K562 (cell line): Measurements from ENCODE around the gene KMT5B. TPM values are rescaled to one million over a fixed set of nuclear protein-coding genes. Genes with fewer than 3 reads are reported as not detected.

Source experiments
- ATAC-seq: fragments of 200-7000 bp; cut with Tn5 transposase; 3 replicates; pipeline ENCODE4 v1.9.1; 2020; ENCODE audit warnings: moderate library complexity
- BruUV-seq: library from RNA; stranded (reverse); fragments of 400-500 nt; replicated peaks from 2 replicates; lab custom pipeline; 2021; lab: Mats Ljungman, UMichigan
- CTCF ChIA-PET: fragments of 300-600 bp; formaldehyde crosslinking; extraction: SDS; loops from one replicate; lab custom pipeline; 2021; ENCODE audit warnings: low intra/inter-chr PET ratio; lab: Yijun Ruan, JAX
- POLR2A ChIA-PET: fragments of 300-600, 350-650 bp; sonication (Branson Sonifier 250); formaldehyde crosslinking; extraction: SDS; loops from one replicate; lab custom pipeline; 2021; ENCODE audit warnings: antibody characterized with exemption, inconsistent platforms; lab: Yijun Ruan, JAX
- DNase-seq, 4 experiments: peaks; one replicate each; pipeline versions ENCODE4 v3.0.0 to v3.0.0-alpha.2; 2011 to 2018; ENCODE audit warnings: low spot score in 3 of 4, mixed read lengths in 3 of 4; ENCODE audit errors: extremely low read depth in 1 of 4
- FAIRE-seq: peaks from 2 replicates; lab custom pipeline; 2011; peaks lifted over from hg19 to GRCh38; lab: Jason Lieb, UNC
- H2AFZ ChIP-seq: 2 replicates; pipeline ENCODE4 v1.6.0; 2011; ENCODE audit warnings: low read depth, low read length, control low read depth, inconsistent platforms
- H3K27ac ChIP-seq: fragments of 200-600 bp; 3 replicates; pipeline ENCODE4 v1.8.0; 2011; ENCODE audit warnings: low read depth, mild to moderate bottlenecking, control low read depth, inconsistent platforms, low read length, moderate library complexity, mixed read lengths; ENCODE audit errors: extremely low read depth
- H3K27me3 ChIP-seq, 2 experiments: fragments of 300-600 bp in 1 of 2; 2 replicates in 1 of 2; 3 replicates in 1 of 2; pipeline versions ENCODE4 v1.6.0 to v1.8.0; 2011; ENCODE audit warnings: inconsistent platforms in 2 of 2, low read length in 2 of 2, mild to moderate bottlenecking in 1 of 2, mixed read lengths in 1 of 2, moderate library complexity in 1 of 2; ENCODE audit not compliant: control insufficient read depth in 2 of 2, insufficient read depth in 2 of 2
- H3K36me3 ChIP-seq: fragments of 300-600 bp; 3 replicates; pipeline ENCODE4 v1.8.0; 2011; ENCODE audit warnings: mild to moderate bottlenecking, low read length, inconsistent platforms; ENCODE audit not compliant: control insufficient read depth, insufficient read depth
- H3K4me1 ChIP-seq, 2 experiments: fragments of 200-600 bp in 1 of 2; replicated peaks in 1 of 2; 2 replicates in 1 of 2; 3 replicates in 1 of 2; pipeline versions ENCODE4 v1.5.1 to v1.8.0; 2011; ENCODE audit warnings: inconsistent platforms in 2 of 2, low read length in 2 of 2, mild to moderate bottlenecking in 1 of 2, mixed read lengths in 1 of 2, moderate library complexity in 1 of 2; ENCODE audit not compliant: control insufficient read depth in 2 of 2, insufficient read depth in 2 of 2
- H3K4me2 ChIP-seq: 2 replicates; pipeline ENCODE4 v1.6.1; 2011; ENCODE audit warnings: low read length, control low read depth, inconsistent platforms, mixed read lengths; ENCODE audit not compliant: insufficient read depth
- H3K4me3 ChIP-seq: fragments of 200-600 bp; sonication (generic), shearing (Covaris generic); 2 replicates; pipeline ENCODE4 v1.5.1; 2016; ENCODE audit warnings: control low read depth, inconsistent platforms
- H3K79me2 ChIP-seq: fragments of 200-600 bp; 3 replicates; pipeline ENCODE4 v1.8.0; 2011; ENCODE audit warnings: low read length, inconsistent platforms; ENCODE audit not compliant: control insufficient read depth, insufficient read depth
- H3K9ac ChIP-seq, 2 experiments: 2 replicates each; pipeline versions ENCODE4 v1.6.0 to v1.6.1; 2011; ENCODE audit warnings: low read depth in 2 of 2, low read length in 2 of 2, control low read depth in 1 of 2, inconsistent platforms in 1 of 2, mild to moderate bottlenecking in 1 of 2, mixed read lengths in 1 of 2; ENCODE audit not compliant: insufficient read depth in 1 of 2
- H3K9me1 ChIP-seq: one replicate; pipeline ENCODE4 v1.6.0; 2011; ENCODE audit warnings: inconsistent platforms, mild to moderate bottlenecking, low read length, moderate library complexity; ENCODE audit not compliant: control insufficient read depth, insufficient read depth
- H3K9me3 ChIP-seq: replicated peaks from 2 replicates; pipeline ENCODE4 v1.5.1; 2011; ENCODE audit warnings: low read depth, low read length, inconsistent platforms; ENCODE audit not compliant: control insufficient read depth, insufficient read depth
- H4K20me1 ChIP-seq: replicated peaks from 2 replicates; pipeline ENCODE4 v1.6.1; 2011; ENCODE audit warnings: low read length, inconsistent platforms, mixed read lengths; ENCODE audit not compliant: control insufficient read depth, insufficient read depth
- ATF7 ChIP-seq: fragments of 450-650 bp; IDR thresholded peaks from 2 replicates; pipeline ENCODE4 v1.7.1; 2014; ENCODE audit warnings: mild to moderate bottlenecking, moderate library complexity
- CBX3 ChIP-seq, 2 experiments: IDR thresholded peaks; 1 replicate in 1 of 2; 2 replicates in 1 of 2; pipeline ENCODE4 v1.6.1; 2012; ENCODE audit warnings: inconsistent platforms in 2 of 2, low read length in 2 of 2, borderline replicate concordance in 1 of 2, control low read depth in 1 of 2
- CBX5 ChIP-seq: IDR thresholded peaks from 2 replicates; pipeline ENCODE4 v1.6.1; 2014; ENCODE audit warnings: low read depth, borderline replicate concordance
- KAT7 ChIP-seq: sonication (generic); formaldehyde crosslinking; IDR thresholded peaks from 2 replicates; pipeline ENCODE4 v1.8.0; 2022; ENCODE audit warnings: missing genetic modification reagents, mild to moderate bottlenecking, borderline replicate concordance
- KDM1A ChIP-seq, 2 experiments: fragments of 450-650 bp; IDR thresholded peaks; 2 replicates each; pipeline ENCODE4 v1.6.1; 2016; ENCODE audit warnings: mild to moderate bottlenecking in 2 of 2
- LEF1 ChIP-seq: fragments of 450-650 bp; IDR thresholded peaks from 2 replicates; pipeline ENCODE4 v1.6.1; 2016; ENCODE audit warnings: mild to moderate bottlenecking
- RBM14 ChIP-seq: fragments of 200-400 bp; formaldehyde crosslinking; IDR thresholded peaks from 2 replicates; pipeline ENCODE4 v1.6.1; 2018; ENCODE audit warnings: low read depth, mild to moderate bottlenecking, low read length, moderate library complexity, borderline replicate concordance; ENCODE audit not compliant: insufficient read depth
- SAP30 ChIP-seq: fragments of 200-600 bp; sonication (generic); IDR thresholded peaks from 2 replicates; pipeline ENCODE4 v1.6.1; 2012; ENCODE audit warnings: borderline replicate concordance, low read depth, mild to moderate bottlenecking, moderate library complexity, low read length, control low read depth, inconsistent platforms; ENCODE audit not compliant: insufficient read depth, poor library complexity, severe bottlenecking
- SRSF9 ChIP-seq: fragments of 200-400 bp; formaldehyde crosslinking; IDR thresholded peaks from 2 replicates; pipeline ENCODE4 v1.6.1; 2017; ENCODE audit warnings: low read depth, low read length, borderline replicate concordance
- TCF3 ChIP-seq: sonication (generic); formaldehyde crosslinking; IDR thresholded peaks from 2 replicates; pipeline ENCODE4 v1.4.0; 2020; ENCODE audit warnings: mild to moderate bottlenecking, missing genetic modification reagents
- TRIM24 ChIP-seq, 2 experiments: fragments of 450-650 bp; IDR thresholded peaks; 2 replicates each; pipeline ENCODE4 v1.6.1; 2016
- TRIM28 ChIP-seq: fragments of 450-650 bp; IDR thresholded peaks from 2 replicates; pipeline ENCODE4 v1.6.1; 2017
- ZNF551 ChIP-seq: fragments of 250-450 bp; sonication (Bioruptor Pico); IDR thresholded peaks from 2 replicates; pipeline ENCODE4 v1.5.0; 2021; ENCODE audit warnings: mild to moderate bottlenecking, moderate library complexity
- WGBS: fragments of 100-300 bp; shearing (Covaris generic); methylation state at CpG from one replicate; pipeline ENCODE4 v1.1.6; 2016; ENCODE audit warnings: low coverage, mixed read lengths; ENCODE audit not compliant: insufficient coverage; ENCODE audit errors: missing lambda C conversion rate; 5-methylcytosine and 5-hydroxymethylcytosine counted together
- in situ Hi-C: fragments of 300-500 bp; cut with MboI; formaldehyde crosslinking; loops from 4 replicates; pipeline ENCODE4 v1.15.0; 2018; ENCODE audit warnings: inconsistent platforms, mixed read lengths
- intact Hi-C: fragments of 100-400 bp; cut with micrococcal nuclease; formaldehyde crosslinking; loops from 2 replicates; pipeline ENCODE4 v1.14.2; 2022
- polyA plus RNA-seq, 8 experiments: library from polyadenylated mRNA; depleted of rRNA in 4 of 8; stranded (reverse) in 5 of 8; unstranded in 3 of 8; fragments of >200 nt; fragmentation: Nextera tagmentation in 2 of 8; fragmentation: Illumina TruSeq in 1 of 8; extraction: Ambion mirVana in 2 of 8; extraction: Trizol in 1 of 8; gene quantifications; 2 replicates each; pipeline versions ENCODE4 v1.2.1 to v1.2.3, GENCODE V29; 2011 to 2014; ENCODE audit warnings: inconsistent platforms in 1 of 8, missing spikeins in 1 of 8
- total RNA-seq, 7 experiments: library from RNA; depleted of rRNA in 6 of 7; stranded (reverse); fragments of >200 nt in 6 of 7; fragmentation: Illumina TruSeq in 2 of 7; extraction: Trizol in 2 of 7; gene quantifications; 2 replicates each; pipeline versions ENCODE4 v1.2.1 to v1.2.3, GENCODE V29; 2011 to 2021; ENCODE audit warnings: low replicate concordance in 1 of 7
- TF ChIP-seq, protein P1 (sequence below), 2 experiments: fragments of 450-650 bp in 1 of 2; sonication (generic) in 1 of 2; formaldehyde crosslinking; conservative IDR thresholded peaks; 2 replicates each; pipeline versions ENCODE4 v1.4.0 to v1.8.1; 2020 to 2022; ENCODE audit warnings: mild to moderate bottlenecking in 1 of 2, missing genetic modification reagents in 1 of 2
- TF ChIP-seq, protein P2 (sequence below): IDR thresholded peaks from 2 replicates; pipeline ENCODE4 v1.6.1; 2014; ENCODE audit warnings: antibody characterized with exemption
- TF ChIP-seq, protein P3 (sequence below): fragments of 250-450 bp; sonication (Bioruptor Pico); IDR thresholded peaks from 2 replicates; pipeline ENCODE4 v1.6.1; 2021; ENCODE audit warnings: mild to moderate bottlenecking
- TF ChIP-seq, protein P4 (sequence below): fragments of 250-450 bp; sonication (Bioruptor Pico); IDR thresholded peaks from 2 replicates; pipeline ENCODE4 v1.8.0; 2021; ENCODE audit warnings: moderate library complexity, mild to moderate bottlenecking, inconsistent platforms

Gene KMT5B
- total and polyA plus RNA-seq, 9 of the 15 experiments (the other 6 are each of a cell fraction or from before 2014, with no cell fraction given): 7.3 to 27.3 (median 20.9) TPM

DNA sequence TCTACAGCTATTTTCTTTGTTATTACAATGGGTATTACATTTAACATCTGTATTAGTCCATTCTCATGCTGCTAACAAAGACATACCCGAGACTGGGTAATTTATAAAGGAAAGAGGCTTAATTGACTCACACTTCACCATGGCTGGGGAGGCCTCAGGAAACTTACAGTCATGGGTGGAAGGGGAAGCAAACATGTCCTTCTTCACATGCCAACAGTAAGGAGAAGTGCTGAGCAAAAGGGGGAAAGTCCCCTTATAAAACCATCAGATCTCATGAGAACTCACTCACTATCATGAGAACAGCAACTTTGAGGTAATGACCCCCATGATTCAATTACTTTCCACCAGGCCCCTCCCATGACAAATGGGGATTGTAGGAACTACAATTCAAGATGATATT lies 16.5 kb upstream of the KMT5B start:
- Histone ChIP-seq H3K9me3 (peaks cover 4% of the 10 kb centered on the region; the same call in 1 of the 2 replicates), H2AFZ (no peak overlapping the region), H3K9me1 (no peaks in the 10 kb centered on the region), H4K20me1 (no peaks in the 10 kb centered on the region), H3K9ac (no peak overlapping the region), H3K79me2 (no peaks in the 10 kb centered on the region), H3K27me3 (peaks cover 0 to 20% of the 10 kb centered on the region in 2 experiments; a peak in 3 of 5 replicates), H3K27ac (no peak overlapping the region), H3K4me3 (no peak overlapping the region), H3K4me1 (peaks cover 0 to 2% of the 10 kb centered on the region in 2 experiments; a peak in 1 of 5 replicates), H3K4me2 (no peak overlapping the region), H3K36me3 (no peaks in the 10 kb centered on the region)
- ATAC-seq (no peak), DNase-seq (no peak), FAIRE-seq (no peak)
- POLR2A ChIA-PET: no interaction called here
- 0% methylated on average over 1 of the region's 1 CpG for WGBS
- no TSS peak for BruUV-seq
- CTCF ChIA-PET: interaction anchor here (0.7 kb wide), 1 partner anchor 354 kb away, joined by 3 read pairs; no protein-coding TSS in a partner anchor
- in situ Hi-C loops (no loop called here), intact Hi-C loops (no loop called here)
- TF ChIP-seq ATF7 (no peak), TRIM24 (IDR thresholded peaks at IDR 0.05) (0 out of 4 replicates have a peak, but pooled peaks of 1 of the 2 experiments have one; percentile 31), LEF1 (no peak), SAP30 (no peak), CBX3 (IDR thresholded peaks at IDR 0.05; ENCODE audit: borderline replicate concordance in 1 of 2, low read length in 2 of 2) (peak in 1 of 2 experiments; percentile 71; a peak in 1 of 3 replicates), CBX5 (0 out of 2 replicates have a peak, but pooled peaks have one; percentile 26), TCF3 (no peak), RBM14 (no peak), TRIM28 (0 out of 2 replicates have a peak, but pooled peaks have one; percentile 27), KDM1A (IDR thresholded peaks at IDR 0.05) (no peak), ZNF551 (CRISPR knock-in tag) (no peak), KAT7 (CRISPR knock-in tag) (no peak), SRSF9 (no peak)
- TF ChIP-seq, protein P1, sequence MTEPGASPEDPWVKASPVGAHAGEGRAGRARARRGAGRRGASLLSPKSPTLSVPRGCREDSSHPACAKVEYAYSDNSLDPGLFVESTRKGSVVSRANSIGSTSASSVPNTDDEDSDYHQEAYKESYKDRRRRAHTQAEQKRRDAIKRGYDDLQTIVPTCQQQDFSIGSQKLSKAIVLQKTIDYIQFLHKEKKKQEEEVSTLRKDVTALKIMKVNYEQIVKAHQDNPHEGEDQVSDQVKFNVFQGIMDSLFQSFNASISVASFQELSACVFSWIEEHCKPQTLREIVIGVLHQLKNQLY (CRISPR knock-in tag; conservative IDR thresholded peaks at IDR 0.05): no peak
- TF ChIP-seq, protein P2, sequence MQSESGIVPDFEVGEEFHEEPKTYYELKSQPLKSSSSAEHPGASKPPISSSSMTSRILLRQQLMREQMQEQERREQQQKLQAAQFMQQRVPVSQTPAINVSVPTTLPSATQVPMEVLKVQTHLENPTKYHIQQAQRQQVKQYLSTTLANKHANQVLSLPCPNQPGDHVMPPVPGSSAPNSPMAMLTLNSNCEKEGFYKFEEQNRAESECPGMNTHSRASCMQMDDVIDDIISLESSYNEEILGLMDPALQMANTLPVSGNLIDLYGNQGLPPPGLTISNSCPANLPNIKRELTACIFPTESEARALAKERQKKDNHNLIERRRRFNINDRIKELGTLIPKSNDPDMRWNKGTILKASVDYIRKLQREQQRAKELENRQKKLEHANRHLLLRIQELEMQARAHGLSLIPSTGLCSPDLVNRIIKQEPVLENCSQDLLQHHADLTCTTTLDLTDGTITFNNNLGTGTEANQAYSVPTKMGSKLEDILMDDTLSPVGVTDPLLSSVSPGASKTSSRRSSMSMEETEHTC: no peak
- TF ChIP-seq, protein P3, sequence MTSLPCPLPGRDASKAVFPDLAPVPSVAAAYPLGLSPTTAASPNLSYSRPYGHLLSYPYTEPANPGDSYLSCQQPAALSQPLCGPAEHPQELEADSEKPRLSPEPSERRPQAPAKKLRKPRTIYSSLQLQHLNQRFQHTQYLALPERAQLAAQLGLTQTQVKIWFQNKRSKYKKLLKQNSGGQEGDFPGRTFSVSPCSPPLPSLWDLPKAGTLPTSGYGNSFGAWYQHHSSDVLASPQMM (CRISPR knock-in tag): no peak
- TF ChIP-seq, protein P4, sequence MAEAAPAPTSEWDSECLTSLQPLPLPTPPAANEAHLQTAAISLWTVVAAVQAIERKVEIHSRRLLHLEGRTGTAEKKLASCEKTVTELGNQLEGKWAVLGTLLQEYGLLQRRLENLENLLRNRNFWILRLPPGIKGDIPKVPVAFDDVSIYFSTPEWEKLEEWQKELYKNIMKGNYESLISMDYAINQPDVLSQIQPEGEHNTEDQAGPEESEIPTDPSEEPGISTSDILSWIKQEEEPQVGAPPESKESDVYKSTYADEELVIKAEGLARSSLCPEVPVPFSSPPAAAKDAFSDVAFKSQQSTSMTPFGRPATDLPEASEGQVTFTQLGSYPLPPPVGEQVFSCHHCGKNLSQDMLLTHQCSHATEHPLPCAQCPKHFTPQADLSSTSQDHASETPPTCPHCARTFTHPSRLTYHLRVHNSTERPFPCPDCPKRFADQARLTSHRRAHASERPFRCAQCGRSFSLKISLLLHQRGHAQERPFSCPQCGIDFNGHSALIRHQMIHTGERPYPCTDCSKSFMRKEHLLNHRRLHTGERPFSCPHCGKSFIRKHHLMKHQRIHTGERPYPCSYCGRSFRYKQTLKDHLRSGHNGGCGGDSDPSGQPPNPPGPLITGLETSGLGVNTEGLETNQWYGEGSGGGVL (CRISPR knock-in tag): no peak
